ENCODE results near the gene PARD3. TPM values are rescaled to one million over a fixed set of nuclear protein-coding genes. Genes with fewer than 3 reads are reported as not detected.

The PARD3 gene
- total RNA-seq, 1 donor from 2014 or later = 0.11 TPM

- Mint-ChIP-seq H3K9me3 (peaks cover 17% of the 10 kb centered on the region), H3K36me3 (ENCODE audit: low read depth) (no peaks in the 10 kb centered on the region), H3K27me3 (no peaks in the 10 kb centered on the region), H3K4me1 (no peaks in the 10 kb centered on the region), H3K4me3 (no peak overlapping the region), H3K27ac (no peak overlapping the region)
- no peak for ATAC-seq (ENCODE audit: low read depth)
- ChIA-PET CTCF (no interaction called here), POLR2A (no interaction called here)
- intact Hi-C loops (cut with micrococcal nuclease) = no loop called here
- TF ChIP-seq CTCF (IDR thresholded peaks at IDR 0.05) = no peak
- DNase-seq = no peak
Measured at GRCh38 chr10:34063592-34063991, 751.5 kb downstream of the PARD3 start.

GRCh38 chr10:34061841-34062240 is 753.3 kb downstream of the PARD3 start:
- no peak for DNase-seq

More at GRCh38 chr10:34061841-34062240, 753.3 kb downstream of the PARD3 start:
- ChIA-PET POLR2A (no interaction called here), CTCF (no interaction called here)
- no peaks in the 10 kb centered on the region for H3K27me3 Mint-ChIP-seq
- H3K27ac Mint-ChIP-seq = no peak overlapping the region
- no peaks in the 10 kb centered on the region for H3K36me3 Mint-ChIP-seq (ENCODE audit: low read depth)
- ATAC-seq (ENCODE audit: low read depth) = no peak
- peaks cover 16% of the 10 kb centered on the region for H3K9me3 Mint-ChIP-seq
- no peak for TF ChIP-seq CTCF (IDR thresholded peaks at IDR 0.05)
- intact Hi-C loops (cut with micrococcal nuclease) = no loop called here
- H3K4me3 Mint-ChIP-seq = no peak overlapping the region
- no peaks in the 10 kb centered on the region for H3K4me1 Mint-ChIP-seq

Measured in activated B cell treated with CpG ODN at 0.5 μM for 24 hours (primary cell).